HEK293 (cell line): ENCODE results near the gene PLCG2.

ENCODE experiments used
- CTCF ChIA-PET: fragments of 350-600 bp; formaldehyde crosslinking; extraction: SDS; loops from one replicate; lab custom pipeline; 2021; ENCODE audit warnings: antibody characterized with exemption; lab: Yijun Ruan, JAX
- POLR2A ChIA-PET: fragments of 300-600 bp; formaldehyde crosslinking; extraction: SDS; loops from one replicate; lab custom pipeline; 2020; ENCODE audit warnings: antibody characterized with exemption, inconsistent platforms; lab: Yijun Ruan, JAX
- H3K27ac ChIP-seq: fragments of 200-500 bp; sonication (Bioruptor generic); 2 replicates; pipeline ENCODE4 v1.5.1; 2014; ENCODE audit warnings: low read depth, low read length, control low read depth, inconsistent platforms; ENCODE audit errors: extremely low read depth
- H3K36me3 ChIP-seq, 2 experiments: fragments of 200-500 bp in 1 of 2; sonication (Bioruptor generic) in 1 of 2; 1 replicate in 1 of 2; 2 replicates in 1 of 2; pipeline ENCODE4 v1.5.1; 2014 to 2017; ENCODE audit warnings: inconsistent platforms in 2 of 2, low read length in 2 of 2; ENCODE audit not compliant: control insufficient read depth in 2 of 2, insufficient read depth in 1 of 2
- H3K4me1 ChIP-seq: fragments of 200-500 bp; sonication (Bioruptor generic); 2 replicates; pipeline ENCODE4 v1.5.1; 2014; ENCODE audit warnings: mild to moderate bottlenecking, low read length, inconsistent platforms; ENCODE audit not compliant: control insufficient read depth, insufficient read depth
- H3K4me3 ChIP-seq: 2 replicates; pipeline ENCODE4 v1.5.1; 2011; ENCODE audit warnings: low read depth, mild to moderate bottlenecking, control low read depth, low read length, moderate library complexity
- H3K9me3 ChIP-seq: fragments of 200-500 bp; sonication (Bioruptor generic); 2 replicates; pipeline ENCODE4 v1.5.1; 2014; ENCODE audit warnings: low read depth, low read length, inconsistent platforms; ENCODE audit not compliant: control insufficient read depth, insufficient read depth
- FEZF1 ChIP-seq: fragments of 450-650 bp; formaldehyde crosslinking; IDR thresholded peaks from 2 replicates; pipeline ENCODE4 v1.5.1; 2016; ENCODE audit warnings: missing biosample characterization, missing genetic modification characterization
- HIC1 ChIP-seq: fragments of 450-650 bp; formaldehyde crosslinking; IDR thresholded peaks from 2 replicates; pipeline ENCODE4 v1.5.1; 2016; ENCODE audit warnings: missing biosample characterization, missing genetic modification characterization
- HOXA7 ChIP-seq: sonication (generic); formaldehyde crosslinking; IDR thresholded peaks from 2 replicates; pipeline ENCODE4 v1.8.1; 2022; ENCODE audit warnings: missing genetic modification reagents, borderline replicate concordance
- KLF17 ChIP-seq: fragments of 450-650 bp; formaldehyde crosslinking; IDR thresholded peaks from 2 replicates; pipeline ENCODE4 v1.5.1; 2016; ENCODE audit warnings: missing biosample characterization, missing genetic modification characterization
- KLF9 ChIP-seq: fragments of 450-650 bp; formaldehyde crosslinking; IDR thresholded peaks from 2 replicates; pipeline ENCODE4 v1.5.1; 2016; ENCODE audit warnings: missing biosample characterization, missing genetic modification characterization, low read depth
- PBX3 ChIP-seq: sonication (generic); formaldehyde crosslinking; IDR thresholded peaks from 2 replicates; pipeline ENCODE4 v1.8.1; 2022; ENCODE audit warnings: mild to moderate bottlenecking, moderate library complexity, missing genetic modification reagents
- ZNF114 ChIP-seq: fragments of 450-650 bp; formaldehyde crosslinking; IDR thresholded peaks from 2 replicates; pipeline ENCODE4 v1.5.0; 2017; ENCODE audit warnings: missing biosample characterization, missing genetic modification characterization
- ZNF146 ChIP-seq: fragments of 450-650 bp; formaldehyde crosslinking; IDR thresholded peaks from 2 replicates; pipeline ENCODE4 v1.5.1; 2016; ENCODE audit warnings: missing biosample characterization, missing genetic modification characterization
- ZNF169 ChIP-seq: fragments of 450-650 bp; formaldehyde crosslinking; IDR thresholded peaks from 2 replicates; pipeline ENCODE4 v1.5.1; 2016; ENCODE audit warnings: missing biosample characterization, missing genetic modification characterization
- ZNF184 ChIP-seq: fragments of 450-650 bp; IDR thresholded peaks from 2 replicates; pipeline ENCODE4 v1.5.1; 2018; ENCODE audit warnings: missing biosample characterization, mild to moderate bottlenecking, missing genetic modification characterization
- ZNF221 ChIP-seq: fragments of 450-650 bp; formaldehyde crosslinking; IDR thresholded peaks from 2 replicates; pipeline ENCODE4 v1.5.1; 2017; ENCODE audit warnings: missing biosample characterization, missing genetic modification characterization, borderline replicate concordance
- ZNF274 ChIP-seq, 2 experiments: fragments of 200-500 bp in 1 of 2; fragments of 450-650 bp in 1 of 2; sonication (Bioruptor generic) in 1 of 2; formaldehyde crosslinking in 1 of 2; IDR thresholded peaks; 2 replicates each; pipeline versions ENCODE4 v1.5.1 to v1.6.1; 2014 to 2016; ENCODE audit warnings: borderline replicate concordance in 1 of 2, inconsistent platforms in 1 of 2, low read length in 1 of 2, missing biosample characterization in 1 of 2, missing genetic modification characterization in 1 of 2
- ZNF292 ChIP-seq: fragments of 450-650 bp; formaldehyde crosslinking; IDR thresholded peaks from 2 replicates; pipeline ENCODE4 v1.5.1; 2016; ENCODE audit warnings: low read depth, missing biosample characterization, missing genetic modification characterization, borderline replicate concordance
- ZNF311 ChIP-seq: fragments of 450-650 bp; formaldehyde crosslinking; IDR thresholded peaks from 2 replicates; pipeline ENCODE4 v1.5.1; 2017; ENCODE audit warnings: missing biosample characterization, missing genetic modification characterization, borderline replicate concordance
- ZNF37A ChIP-seq: fragments of 450-650 bp; IDR thresholded peaks from 2 replicates; pipeline ENCODE4 v1.5.1; 2018; ENCODE audit warnings: missing biosample characterization, missing genetic modification characterization
- ZNF394 ChIP-seq: fragments of 450-650 bp; formaldehyde crosslinking; IDR thresholded peaks from 2 replicates; pipeline ENCODE4 v1.5.1; 2016; ENCODE audit warnings: missing biosample characterization, missing genetic modification characterization, mild to moderate bottlenecking, moderate library complexity, borderline replicate concordance
- ZNF510 ChIP-seq: fragments of 450-650 bp; formaldehyde crosslinking; IDR thresholded peaks from 2 replicates; pipeline ENCODE4 v1.5.1; 2018; ENCODE audit warnings: mild to moderate bottlenecking, missing genetic modification characterization, missing biosample characterization; ENCODE audit not compliant: insufficient replicate concordance
- ZNF530 ChIP-seq: fragments of 450-650 bp; formaldehyde crosslinking; IDR thresholded peaks from 2 replicates; pipeline ENCODE4 v1.5.1; 2016; ENCODE audit warnings: low read depth, missing biosample characterization, missing genetic modification characterization
- ZNF544 ChIP-seq: fragments of 450-650 bp; formaldehyde crosslinking; IDR thresholded peaks from 2 replicates; pipeline ENCODE4 v1.5.0; 2017; ENCODE audit warnings: missing biosample characterization, missing genetic modification characterization
- ZNF560 ChIP-seq: fragments of 450-650 bp; formaldehyde crosslinking; IDR thresholded peaks from 2 replicates; pipeline ENCODE4 v1.5.1; 2017; ENCODE audit warnings: missing biosample characterization, missing genetic modification characterization, borderline replicate concordance
- ZNF571 ChIP-seq: fragments of 450-650 bp; formaldehyde crosslinking; IDR thresholded peaks from 2 replicates; pipeline ENCODE4 v1.5.0; 2017; ENCODE audit warnings: missing biosample characterization, missing genetic modification characterization
- ZNF596 ChIP-seq: fragments of 450-650 bp; IDR thresholded peaks from 2 replicates; pipeline ENCODE4 v1.5.0; 2018; ENCODE audit warnings: missing biosample characterization, mild to moderate bottlenecking, missing genetic modification characterization, moderate library complexity
- ZNF623 ChIP-seq: fragments of 450-650 bp; formaldehyde crosslinking; IDR thresholded peaks from 2 replicates; pipeline ENCODE4 v1.5.1; 2016; ENCODE audit warnings: missing biosample characterization, missing genetic modification characterization
- ZNF639 ChIP-seq: fragments of 450-650 bp; formaldehyde crosslinking; IDR thresholded peaks from 2 replicates; pipeline ENCODE4 v1.5.1; 2016; ENCODE audit warnings: missing biosample characterization, missing genetic modification characterization
- ZNF658 ChIP-seq: fragments of 450-650 bp; formaldehyde crosslinking; IDR thresholded peaks from 2 replicates; pipeline ENCODE4; 2016; ENCODE audit warnings: missing biosample characterization, missing genetic modification characterization
- ZNF768 ChIP-seq: fragments of 450-650 bp; formaldehyde crosslinking; IDR thresholded peaks from 2 replicates; pipeline ENCODE4 v1.5.1; 2018; ENCODE audit warnings: missing biosample characterization, mild to moderate bottlenecking, missing genetic modification characterization
- ZNF843 ChIP-seq: fragments of 450-650 bp; formaldehyde crosslinking; IDR thresholded peaks from 2 replicates; pipeline ENCODE4 v1.5.1; 2016; ENCODE audit warnings: missing biosample characterization, missing genetic modification characterization
- ZSCAN23 ChIP-seq: fragments of 450-650 bp; formaldehyde crosslinking; IDR thresholded peaks from 2 replicates; pipeline ENCODE4 v1.5.1; 2016; ENCODE audit warnings: missing biosample characterization, missing genetic modification characterization

The PLCG2 gene

GRCh38 chr16:81928975-81929374 is 149.9 kb downstream of the PLCG2 start (continued):
- TF ChIP-seq KLF9: no peak

- TF ChIP-seq ZNF221 (tag by site-specific recombination) (no peak), ZNF510 (no peak), ZNF146 (tag by site-specific recombination) (no peak), HOXA7 (CRISPR knock-in tag) (no peak), ZNF292 (tag by site-specific recombination) (no peak), ZNF311 (tag by site-specific recombination) (no peak), HIC1 (no peak), ZNF658 (no peak), PBX3 (CRISPR knock-in tag) (no peak), ZNF394 (tag by site-specific recombination) (no peak), ZNF169 (tag by site-specific recombination) (no peak), ZNF114 (tag by site-specific recombination) (no peak), ZNF37A (tag by site-specific recombination) (no peak), ZNF596 (no peak)
- no peak overlapping the region for H3K4me3 ChIP-seq
- ChIA-PET POLR2A (no interaction called here), CTCF (interaction anchor here (0.6 kb wide), 1 partner anchor 35 kb away, joined by 3 read pairs; no protein-coding TSS in a partner anchor)
- no peaks in the 10 kb centered on the region for H3K36me3 ChIP-seq
- H3K27ac ChIP-seq: no peak overlapping the region
- H3K4me1 ChIP-seq: no peaks in the 10 kb centered on the region
- H3K9me3 ChIP-seq: no peaks in the 10 kb centered on the region
These were observed 150.8 kb downstream of the PLCG2 start for GRCh38 chr16:81929841-81930240.

GRCh38 chr16:81931927-81932326 is 152.8 kb downstream of the PLCG2 start:
- peaks cover 0 to 8% of the 10 kb centered on the region in 2 experiments; a peak in 1 of 3 replicates for H3K36me3 ChIP-seq
- H3K4me3 ChIP-seq: no peak overlapping the region
- H3K4me1 ChIP-seq: no peaks in the 10 kb centered on the region
- no peak for TF ChIP-seq FEZF1 (tag by site-specific recombination)
- TF ChIP-seq ZNF146 (tag by site-specific recombination): no peak
- TF ChIP-seq ZNF274 (IDR thresholded peaks at IDR 0.05; ENCODE audit: low read length): no peak
- no peak for TF ChIP-seq ZNF274 (tag by site-specific recombination; IDR thresholded peaks at IDR 0.05; ENCODE audit: borderline replicate concordance)
- no peak for TF ChIP-seq ZNF510
- TF ChIP-seq ZSCAN23 (tag by site-specific recombination): no peak
- TF ChIP-seq ZNF560: no peak
- TF ChIP-seq ZNF623 (tag by site-specific recombination): no peak
- TF ChIP-seq ZNF544 (tag by site-specific recombination): no peak
- no peak for TF ChIP-seq ZNF184 (tag by site-specific recombination)
- no peak for TF ChIP-seq ZNF768 (tag by site-specific recombination)
- TF ChIP-seq ZNF639 (tag by site-specific recombination): no peak
- no peak for TF ChIP-seq ZNF843 (tag by site-specific recombination)
- no peak for TF ChIP-seq ZNF530 (tag by site-specific recombination)
- no peak for TF ChIP-seq KLF17
- no peak for TF ChIP-seq ZNF571
- H3K9me3 ChIP-seq: no peaks in the 10 kb centered on the region
- ChIA-PET POLR2A (no interaction called here), CTCF (interaction anchor here (1.0 kb wide), 1 partner anchor 42 kb away, joined by 3 read pairs; no protein-coding TSS in a partner anchor)
- H3K27ac ChIP-seq: no peak overlapping the region
